Embryonic facial prominence (tissue), 1 donor: ENCODE measurements around the gene TIE1.
"Not testable (repeated sequence)": the region's sequence is repeated elsewhere in the genome, so short reads cannot be mapped to it uniquely, and the experiment has no call there.

ENCODE experiments used
- DNase-seq: peaks from one replicate; pipeline ENCODE4 v3.0.0-alpha.2; 2016; ENCODE audit errors: extremely low spot score

TIE1 gene

GRCh38 chr1:43363283-43363934 lies 62.6 kb downstream of the TIE1 start:
- no peak for DNase-seq

- DNase-seq, result no peak
Observed at GRCh38 chr1:43363935-43364525, 63.2 kb downstream of the TIE1 start.

GRCh38 chr1:43365678-43366077 lies 64.9 kb downstream of the TIE1 start:
- DNase-seq, result no peak

GRCh38 chr1:43366179-43366578 lies 65.4 kb downstream of the TIE1 start:
- DNase-seq, result no peak

GRCh38 chr1:43366601-43367025 lies 65.8 kb downstream of the TIE1 start:
- no peak for DNase-seq

- DNase-seq, result no peak
Observed at GRCh38 chr1:43367026-43367903, 66.5 kb downstream of the TIE1 start.

GRCh38 chr1:43367904-43368645 lies 67.3 kb downstream of the TIE1 start, which contains the start of gene ELOVL1:
Gene ELOVL1, minus strand, starts transcription at chr1:43368011. Its CDS starts 2,402 bp downstream, at chr1:43365609.
- no peak for DNase-seq

GRCh38 chr1:43368646-43369020 lies 67.9 kb downstream of the TIE1 start:
- DNase-seq, result no peak

- not testable (repeated sequence) for DNase-seq
Observed at GRCh38 chr1:43369779-43370178, 69.0 kb downstream of the TIE1 start.

GRCh38 chr1:43370564-43370963 lies 69.8 kb downstream of the TIE1 start:
- DNase-seq, result no peak

GRCh38 chr1:43372172-43372571 lies 71.4 kb downstream of the TIE1 start:
- no peak for DNase-seq
